Parietal lobe (tissue), 2 donors: ENCODE data around the gene RHOV. TPM values are rescaled to one million over a fixed set of nuclear protein-coding genes. Genes with fewer than 3 reads are reported as not detected.

Experiments
- small RNA-seq: library from RNA; depleted of rRNA; stranded (forward); fragments of <200 nt; gene quantifications from one replicate; pipeline ENCODE3, GENCODE V24; 2014; ENCODE audit warnings: low replicate concordance
- total RNA-seq: library from RNA; depleted of rRNA; stranded (reverse); fragments of >200 nt; gene quantifications from one replicate; pipeline ENCODE4 v1.2.3, GENCODE V29; 2014

Gene RHOV
- total RNA-seq = 8.1 TPM

GRCh38 chr15:40873694-40874561 lies at the start of gene RHOV:
RHOV (minus strand) TSS chr15:40874234; CDS start chr15:40874139, 95 bp downstream.

DNA sequence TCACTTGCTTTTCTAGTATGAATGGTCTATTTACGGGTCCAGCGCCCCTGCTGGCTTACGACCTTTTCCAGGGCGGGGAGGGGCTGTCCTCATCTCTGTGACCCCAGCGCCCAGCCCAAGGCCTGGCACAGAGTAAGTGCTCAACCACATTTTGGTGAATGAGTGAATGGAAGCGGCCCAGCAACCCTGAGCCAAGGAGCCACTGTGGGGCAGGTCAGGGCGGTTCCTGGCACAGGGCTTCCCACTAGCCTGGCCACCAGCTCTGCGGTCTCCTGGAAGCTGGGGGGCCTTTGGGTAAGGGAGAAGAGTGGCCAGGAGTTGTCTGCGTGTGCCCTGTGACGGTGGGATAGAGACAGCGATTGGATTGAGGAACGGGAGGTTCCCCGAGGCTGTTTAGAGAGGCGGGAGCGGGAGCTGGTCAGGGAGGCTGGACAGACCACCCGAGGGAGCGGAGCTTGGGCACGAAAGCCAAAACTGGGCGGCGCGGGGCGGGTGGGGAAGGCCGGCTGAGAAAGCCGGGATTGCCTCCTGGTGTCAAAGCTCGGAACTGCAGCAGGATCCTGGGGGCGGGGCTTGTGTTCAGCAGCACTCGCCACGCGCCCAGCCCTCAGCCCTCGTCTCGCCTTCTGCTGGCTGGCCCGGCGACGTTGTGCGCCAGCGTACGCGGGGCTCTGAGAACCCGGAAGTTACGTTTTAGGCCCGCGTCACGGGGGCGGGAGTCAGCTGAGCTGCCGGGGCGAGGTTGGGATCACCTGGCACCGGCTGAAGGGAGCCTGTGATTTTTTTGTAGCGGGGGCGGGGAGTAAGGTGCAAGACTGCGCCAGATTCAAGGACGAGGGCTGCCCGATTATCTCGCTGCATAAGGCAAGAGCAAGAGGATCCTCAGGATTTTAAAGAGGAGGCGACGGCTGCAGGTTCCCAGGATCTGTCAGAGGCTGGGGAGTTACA lies 20.0 kb upstream of the RHOV start, which contains the start of gene VPS18:
Gene VPS18, plus strand, starts transcription at position 718 of the 948 bp plus-strand sequence. CDS start 319 bp downstream, outside the sequence.

GRCh38 chr15:40843885-40844695 lies 29.9 kb downstream of the RHOV start, which contains the start of gene SPINT1:
SPINT1 (plus strand) TSS chr15:40844048; CDS start chr15:40844555, 507 bp downstream.

DNA sequence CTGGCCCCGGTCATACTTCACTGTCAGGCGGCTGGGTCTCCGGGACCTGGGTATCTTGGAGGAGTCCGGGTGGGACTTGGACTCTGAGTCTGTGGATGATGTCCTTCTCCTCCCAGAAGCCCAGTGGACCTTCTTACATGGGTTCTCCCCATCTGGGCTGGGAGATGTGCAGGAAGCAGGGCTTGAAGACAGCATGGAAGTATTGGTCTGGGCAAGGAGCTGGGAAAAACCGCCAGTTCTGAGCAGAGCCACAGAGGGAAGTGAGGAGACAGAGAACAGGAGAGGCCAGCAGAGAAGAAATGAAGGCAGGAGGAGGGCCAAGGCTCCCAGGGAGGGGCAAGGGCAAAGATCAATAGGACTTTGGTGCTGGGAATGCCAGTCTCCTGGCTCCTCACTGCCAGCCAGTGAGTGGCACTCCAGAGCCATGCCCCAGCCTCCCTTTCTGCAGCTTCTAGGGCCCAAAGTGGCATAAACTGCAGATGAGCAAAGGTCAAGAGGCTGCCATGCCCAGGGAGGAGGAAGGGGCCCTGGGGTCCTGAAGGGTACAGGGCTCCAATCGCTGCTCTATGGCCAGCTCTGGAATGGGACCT lies 45.5 kb downstream of the RHOV start, which contains the start of gene PPP1R14D:
Gene PPP1R14D, minus strand, starts transcription at position 262 of the 590 bp plus-strand sequence. Its CDS starts 67 bp downstream, at position 195.

Small RNA genes within 50 kb of the gene (small RNA-seq; reads per million reads assigned to genes)
- gene AC025166.1 = not detected

Other genes starting within 250 kb of the RHOV start
- gene RAD51, start 179.1 kb downstream of the RHOV start, total RNA-seq = 1.9 TPM
- 20.7 TPM for gene RMDN3, start 119.0 kb downstream of the RHOV start, total RNA-seq
- gene GCHFR, start 110.2 kb downstream of the RHOV start, total RNA-seq = 4.4 TPM
- 0.31 TPM for gene C15orf62, start 104.3 kb downstream of the RHOV start, total RNA-seq
- gene ZFYVE19, start 67.1 kb downstream of the RHOV start, total RNA-seq = 22.5 TPM
- 31.9 TPM for gene DNAJC17, start 66.8 kb downstream of the RHOV start, total RNA-seq
- gene PPP1R14D, start 45.5 kb downstream of the RHOV start, total RNA-seq = not detected
- gene SPINT1, start 30.2 kb downstream of the RHOV start, total RNA-seq = 2.5 TPM
- 26.3 TPM for gene VPS18, start 20.2 kb upstream of the RHOV start, total RNA-seq
- gene DLL4, start 55.1 kb upstream of the RHOV start, total RNA-seq = 6.3 TPM
- 4.4 TPM for gene CHAC1, start 79.2 kb upstream of the RHOV start, total RNA-seq
- gene INO80, start 242.0 kb upstream of the RHOV start, total RNA-seq = 38.2 TPM